ENCODE data around the gene DPF1. TPM values are rescaled to one million over a fixed set of nuclear protein-coding genes. Genes with fewer than 3 reads are reported as not detected.

DPF1 gene
- total RNA-seq, 2 donors from 2014 or later, result 3.3 to 4.5 TPM

GRCh38 chr19:38265921-38266429 is 42.0 kb upstream of the DPF1 start:
- Histone ChIP-seq H3K9me3 (ENCODE audit: control insufficient read depth, low read length) (no peaks in the 10 kb centered on the region), H3K4me3 (ENCODE audit: low read length) (peak overlapping the region; percentile 98), H3K27me3 (ENCODE audit: control insufficient read depth, insufficient read depth, low read length, poor library complexity, severe bottlenecking) (no peaks in the 10 kb centered on the region), H3K36me3 (ENCODE audit: control insufficient read depth, insufficient read depth, low read length) (no peaks in the 10 kb centered on the region), H3K27ac (ENCODE audit: low read depth, low read length) (no peak overlapping the region), H3K4me1 (ENCODE audit: control insufficient read depth, insufficient read depth, low read length) (peaks cover 8% of the 10 kb centered on the region), H3K9ac (ENCODE audit: extremely low read depth, low read length, poor library complexity, severe bottlenecking) (peak overlapping the region; percentile 96)
- Mint-ChIP-seq H3K9me3 (no peaks in the 10 kb centered on the region), H3K36me3 (ENCODE audit: low read depth) (peaks cover 5% of the 10 kb centered on the region), H3K4me1 (peaks cover 64% of the 10 kb centered on the region), H3K27me3 (ENCODE audit: insufficient read depth) (no peaks in the 10 kb centered on the region), H3K27ac (peak overlapping the region; percentile 98), H3K4me3 (peak overlapping the region; percentile 99)
- no peak for TF ChIP-seq CTCF (conservative IDR thresholded peaks at IDR 0.05)
- DNase-seq, result no peak
- 88 to 92% methylated on average over 11 to 12 of the region's 12 CpGs for WGBS, 2 experiments (ENCODE audit: insufficient coverage in 1 of 2, insufficient read length in 1 of 2)

GRCh38 chr19:38265213-38265861 is 41.3 kb upstream of the DPF1 start:
- Histone ChIP-seq H3K4me3 (ENCODE audit: low read length) (peak overlapping the region; percentile 98), H3K36me3 (ENCODE audit: control insufficient read depth, insufficient read depth, low read length) (no peaks in the 10 kb centered on the region), H3K27me3 (ENCODE audit: control insufficient read depth, insufficient read depth, low read length, poor library complexity, severe bottlenecking) (no peaks in the 10 kb centered on the region), H3K9ac (ENCODE audit: extremely low read depth, low read length, poor library complexity, severe bottlenecking) (peak overlapping the region; percentile 96), H3K9me3 (ENCODE audit: control insufficient read depth, low read length) (no peaks in the 10 kb centered on the region), H3K27ac (ENCODE audit: low read depth, low read length) (no peak overlapping the region), H3K4me1 (ENCODE audit: control insufficient read depth, insufficient read depth, low read length) (peaks cover 4% of the 10 kb centered on the region)
- peaks cover 58% of the 10 kb centered on the region for H3K4me1 Mint-ChIP-seq
- peaks cover 2% of the 10 kb centered on the region for H3K36me3 Mint-ChIP-seq (ENCODE audit: low read depth)
- peak; percentile 73 for DNase-seq
- no peaks in the 10 kb centered on the region for H3K9me3 Mint-ChIP-seq
- WGBS, 2 experiments (ENCODE audit: insufficient coverage in 1 of 2, insufficient read length in 1 of 2), result 25 to 43% methylated on average over 12 to 14 of the region's 14 CpGs
- H3K27ac Mint-ChIP-seq, result peak overlapping the region; percentile 98
- no peaks in the 10 kb centered on the region for H3K27me3 Mint-ChIP-seq (ENCODE audit: insufficient read depth)
- peak; percentile 28 for TF ChIP-seq CTCF (conservative IDR thresholded peaks at IDR 0.05)
- H3K4me3 Mint-ChIP-seq, result peak overlapping the region; percentile 99

GRCh38 chr19:38264486-38265212 is 40.6 kb upstream of the DPF1 start, which contains the start of gene SPINT2:
Gene SPINT2, plus strand, starts transcription at chr19:38264573. Its CDS starts 320 bp downstream, at chr19:38264893.
- Mint-ChIP-seq H3K9me3 (no peaks in the 10 kb centered on the region), H3K36me3 (ENCODE audit: low read depth) (no peaks in the 10 kb centered on the region), H3K27me3 (ENCODE audit: insufficient read depth) (no peaks in the 10 kb centered on the region), H3K27ac (peak within 1 kb of the TSS; percentile 98), H3K4me3 (peak within 1 kb of the TSS; percentile 99), H3K4me1 (peaks cover 51% of the 10 kb centered on the region)
- peak within 1 kb of the TSS; percentile 96 for H3K9ac ChIP-seq (ENCODE audit: extremely low read depth, low read length, poor library complexity, severe bottlenecking)
- peaks cover 4% of the 10 kb centered on the region for H3K4me1 ChIP-seq (ENCODE audit: control insufficient read depth, insufficient read depth, low read length)
- TF ChIP-seq CTCF (conservative IDR thresholded peaks at IDR 0.05), result peak; percentile 10
- H3K27ac ChIP-seq (ENCODE audit: low read depth, low read length), result no peak within 1 kb of the TSS
- no peaks in the 10 kb centered on the region for H3K27me3 ChIP-seq (ENCODE audit: control insufficient read depth, insufficient read depth, low read length, poor library complexity, severe bottlenecking)
- peak; percentile 95 for DNase-seq
- H3K9me3 ChIP-seq (ENCODE audit: control insufficient read depth, low read length), result no peaks in the 10 kb centered on the region
- H3K4me3 ChIP-seq (ENCODE audit: low read length), result peak within 1 kb of the TSS; percentile 98
- no peaks in the 10 kb centered on the region for H3K36me3 ChIP-seq (ENCODE audit: control insufficient read depth, insufficient read depth, low read length)
- WGBS, 2 experiments (ENCODE audit: insufficient coverage in 1 of 2, insufficient read length in 1 of 2), result 0 to 3% methylated on average over 59 to 78 of the region's 78 CpGs

All from endodermal cell (in vitro differentiated cells).